Measurements from ENCODE around the gene EIF1.

DNA sequence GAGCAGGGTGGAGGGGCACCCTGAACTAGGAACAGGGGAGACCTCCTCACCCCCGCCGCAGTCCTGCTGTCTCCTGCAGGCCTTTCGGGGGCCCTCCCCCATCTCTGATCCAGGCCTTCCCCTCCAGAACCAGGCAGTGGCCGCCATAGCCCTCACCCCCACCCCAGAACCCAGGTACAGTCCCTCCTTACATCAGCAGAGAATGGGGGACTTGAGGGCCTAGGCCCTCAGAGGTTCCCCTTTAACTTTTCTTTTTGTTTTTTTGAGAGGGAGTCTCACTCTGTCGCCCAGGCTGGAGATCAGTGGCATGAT lies 50.1 kb downstream of the EIF1 start:
- TF ChIP-seq EZH2phosphoT487 (IDR thresholded peaks at IDR 0.05; ENCODE audit: borderline replicate concordance, low read length), result no peak
- TF ChIP-seq, protein P1, sequence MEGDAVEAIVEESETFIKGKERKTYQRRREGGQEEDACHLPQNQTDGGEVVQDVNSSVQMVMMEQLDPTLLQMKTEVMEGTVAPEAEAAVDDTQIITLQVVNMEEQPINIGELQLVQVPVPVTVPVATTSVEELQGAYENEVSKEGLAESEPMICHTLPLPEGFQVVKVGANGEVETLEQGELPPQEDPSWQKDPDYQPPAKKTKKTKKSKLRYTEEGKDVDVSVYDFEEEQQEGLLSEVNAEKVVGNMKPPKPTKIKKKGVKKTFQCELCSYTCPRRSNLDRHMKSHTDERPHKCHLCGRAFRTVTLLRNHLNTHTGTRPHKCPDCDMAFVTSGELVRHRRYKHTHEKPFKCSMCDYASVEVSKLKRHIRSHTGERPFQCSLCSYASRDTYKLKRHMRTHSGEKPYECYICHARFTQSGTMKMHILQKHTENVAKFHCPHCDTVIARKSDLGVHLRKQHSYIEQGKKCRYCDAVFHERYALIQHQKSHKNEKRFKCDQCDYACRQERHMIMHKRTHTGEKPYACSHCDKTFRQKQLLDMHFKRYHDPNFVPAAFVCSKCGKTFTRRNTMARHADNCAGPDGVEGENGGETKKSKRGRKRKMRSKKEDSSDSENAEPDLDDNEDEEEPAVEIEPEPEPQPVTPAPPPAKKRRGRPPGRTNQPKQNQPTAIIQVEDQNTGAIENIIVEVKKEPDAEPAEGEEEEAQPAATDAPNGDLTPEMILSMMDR (IDR thresholded peaks at IDR 0.05; ENCODE audit: low read depth, low read length, poor library complexity, severe bottlenecking), result no peak
